ENCODE measurements around the gene RYR2. TPM values are rescaled to one million over a fixed set of nuclear protein-coding genes. Genes with fewer than 3 reads are reported as not detected.

RYR2 gene
- total RNA-seq, 4 donors from 2014 or later: 0.53 to 1.2 (median 0.57) TPM

GRCh38 chr1:237383791-237384190 lies 341.8 kb downstream of the RYR2 start:
- 18% methylated on average over 3 of the region's 3 CpGs for WGBS
- Histone ChIP-seq H3K4me1 (no peaks in the 10 kb centered on the region), H3K9me3 (no peaks in the 10 kb centered on the region), H3K27ac (no peak overlapping the region), H3K36me3 (no peaks in the 10 kb centered on the region), H3K27me3 (no peaks in the 10 kb centered on the region), H3K4me3 (no peak overlapping the region)
- DNase-seq (ENCODE audit: low spot score in 2 of 2): no peak
- no peak for TF ChIP-seq EP300 (IDR thresholded peaks at IDR 0.05)
- no peak for TF ChIP-seq CTCF (IDR thresholded peaks at IDR 0.05)
- no peak for TF ChIP-seq POLR2AphosphoS5 (IDR thresholded peaks at IDR 0.05)
- no peak for TF ChIP-seq POLR2A (IDR thresholded peaks at IDR 0.05)

- H3K4me1 ChIP-seq: no peaks in the 10 kb centered on the region
- no peak for DNase-seq (ENCODE audit: low spot score in 2 of 2)
- no peak overlapping the region for H3K4me3 ChIP-seq
- TF ChIP-seq POLR2A (IDR thresholded peaks at IDR 0.05) (no peak), CTCF (IDR thresholded peaks at IDR 0.05) (no peak), EP300 (IDR thresholded peaks at IDR 0.05) (no peak), POLR2AphosphoS5 (IDR thresholded peaks at IDR 0.05) (no peak)
- H3K27ac ChIP-seq: no peak overlapping the region
- no peaks in the 10 kb centered on the region for H3K27me3 ChIP-seq
- no peaks in the 10 kb centered on the region for H3K9me3 ChIP-seq
- WGBS: 52% methylated on average over 6 of the region's 6 CpGs
- no peaks in the 10 kb centered on the region for H3K36me3 ChIP-seq
Observed at GRCh38 chr1:237384213-237384612, 342.2 kb downstream of the RYR2 start.

GRCh38 chr1:237386362-237387143 lies 344.6 kb downstream of the RYR2 start:
- Histone ChIP-seq H3K9me3 (no peaks in the 10 kb centered on the region), H3K36me3 (no peaks in the 10 kb centered on the region), H3K4me1 (no peaks in the 10 kb centered on the region), H3K27me3 (no peaks in the 10 kb centered on the region), H3K4me3 (no peak overlapping the region), H3K27ac (no peak overlapping the region)
- WGBS: 55% methylated on average over 8 of the region's 8 CpGs
- no peak for DNase-seq (ENCODE audit: low spot score in 2 of 2)
- TF ChIP-seq POLR2AphosphoS5 (IDR thresholded peaks at IDR 0.05) (no peak), POLR2A (IDR thresholded peaks at IDR 0.05) (no peak)

- DNase-seq (ENCODE audit: low spot score in 2 of 2): no peak
- Histone ChIP-seq H3K27me3 (no peaks in the 10 kb centered on the region), H3K9me3 (no peaks in the 10 kb centered on the region), H3K27ac (no peak overlapping the region), H3K36me3 (no peaks in the 10 kb centered on the region), H3K4me3 (no peak overlapping the region), H3K4me1 (no peaks in the 10 kb centered on the region)
- 75% methylated on average over 5 of the region's 5 CpGs for WGBS
- TF ChIP-seq POLR2A (IDR thresholded peaks at IDR 0.05) (no peak), CTCF (IDR thresholded peaks at IDR 0.05) (no peak), EP300 (IDR thresholded peaks at IDR 0.05) (no peak), POLR2AphosphoS5 (IDR thresholded peaks at IDR 0.05) (no peak)
Observed at GRCh38 chr1:237387144-237387505, 345.1 kb downstream of the RYR2 start.

GRCh38 chr1:237390823-237391222 lies 348.8 kb downstream of the RYR2 start:
- TF ChIP-seq POLR2AphosphoS5 (IDR thresholded peaks at IDR 0.05) (no peak), CTCF (IDR thresholded peaks at IDR 0.05) (no peak), POLR2A (IDR thresholded peaks at IDR 0.05) (no peak), EP300 (IDR thresholded peaks at IDR 0.05) (no peak)
- WGBS: 48% methylated on average over 3 of the region's 3 CpGs
- Histone ChIP-seq H3K4me3 (no peak overlapping the region), H3K4me1 (no peaks in the 10 kb centered on the region), H3K9me3 (no peaks in the 10 kb centered on the region), H3K27me3 (no peaks in the 10 kb centered on the region), H3K36me3 (no peaks in the 10 kb centered on the region), H3K27ac (no peak overlapping the region)
- no peak for DNase-seq (ENCODE audit: low spot score in 2 of 2)

All from suprapubic skin (tissue), 4 donors.